K562 (cell line): ENCODE measurements around the gene ZKSCAN7. TPM values are rescaled to one million over a fixed set of nuclear protein-coding genes. Genes with fewer than 3 reads are reported as not detected.
"Not testable (repeated sequence)": the region's sequence is repeated elsewhere in the genome, so short reads cannot be mapped to it uniquely, and the experiment has no call there.

Source experiments
- ATAC-seq: fragments of 200-7000 bp; cut with Tn5 transposase; 3 replicates; pipeline ENCODE4 v1.9.1; 2020; ENCODE audit warnings: moderate library complexity
- BruUV-seq: library from RNA; stranded (reverse); fragments of 400-500 nt; replicated peaks from 2 replicates; lab custom pipeline; 2021; lab: Mats Ljungman, UMichigan
- CTCF ChIA-PET: fragments of 300-600 bp; formaldehyde crosslinking; extraction: SDS; loops from one replicate; lab custom pipeline; 2021; ENCODE audit warnings: low intra/inter-chr PET ratio; lab: Yijun Ruan, JAX
- POLR2A ChIA-PET: fragments of 300-600, 350-650 bp; sonication (Branson Sonifier 250); formaldehyde crosslinking; extraction: SDS; loops from one replicate; lab custom pipeline; 2021; ENCODE audit warnings: antibody characterized with exemption, inconsistent platforms; lab: Yijun Ruan, JAX
- DNase-seq, 4 experiments: peaks; one replicate each; pipeline versions ENCODE4 v3.0.0 to v3.0.0-alpha.2; 2011 to 2018; ENCODE audit warnings: low spot score in 3 of 4, mixed read lengths in 3 of 4; ENCODE audit errors: extremely low read depth in 1 of 4
- FAIRE-seq: peaks from 2 replicates; lab custom pipeline; 2011; peaks lifted over from hg19 to GRCh38; lab: Jason Lieb, UNC
- H2AFZ ChIP-seq: 2 replicates; pipeline ENCODE4 v1.6.0; 2011; ENCODE audit warnings: low read depth, low read length, control low read depth, inconsistent platforms
- H3K27ac ChIP-seq: fragments of 200-600 bp; 3 replicates; pipeline ENCODE4 v1.8.0; 2011; ENCODE audit warnings: low read depth, mild to moderate bottlenecking, control low read depth, inconsistent platforms, low read length, moderate library complexity, mixed read lengths; ENCODE audit errors: extremely low read depth
- H3K27me3 ChIP-seq, 2 experiments: fragments of 300-600 bp in 1 of 2; 2 replicates in 1 of 2; 3 replicates in 1 of 2; pipeline versions ENCODE4 v1.6.0 to v1.8.0; 2011; ENCODE audit warnings: inconsistent platforms in 2 of 2, low read length in 2 of 2, mild to moderate bottlenecking in 1 of 2, mixed read lengths in 1 of 2, moderate library complexity in 1 of 2; ENCODE audit not compliant: control insufficient read depth in 2 of 2, insufficient read depth in 2 of 2
- H3K36me3 ChIP-seq: fragments of 300-600 bp; 3 replicates; pipeline ENCODE4 v1.8.0; 2011; ENCODE audit warnings: mild to moderate bottlenecking, low read length, inconsistent platforms; ENCODE audit not compliant: control insufficient read depth, insufficient read depth
- H3K4me1 ChIP-seq, 2 experiments: fragments of 200-600 bp in 1 of 2; replicated peaks in 1 of 2; 2 replicates in 1 of 2; 3 replicates in 1 of 2; pipeline versions ENCODE4 v1.5.1 to v1.8.0; 2011; ENCODE audit warnings: inconsistent platforms in 2 of 2, low read length in 2 of 2, mild to moderate bottlenecking in 1 of 2, mixed read lengths in 1 of 2, moderate library complexity in 1 of 2; ENCODE audit not compliant: control insufficient read depth in 2 of 2, insufficient read depth in 2 of 2
- H3K4me2 ChIP-seq: 2 replicates; pipeline ENCODE4 v1.6.1; 2011; ENCODE audit warnings: low read length, control low read depth, inconsistent platforms, mixed read lengths; ENCODE audit not compliant: insufficient read depth
- H3K4me3 ChIP-seq: fragments of 200-600 bp; sonication (generic), shearing (Covaris generic); 2 replicates; pipeline ENCODE4 v1.5.1; 2016; ENCODE audit warnings: control low read depth, inconsistent platforms
- H3K79me2 ChIP-seq: fragments of 200-600 bp; 3 replicates; pipeline ENCODE4 v1.8.0; 2011; ENCODE audit warnings: low read length, inconsistent platforms; ENCODE audit not compliant: control insufficient read depth, insufficient read depth
- H3K9ac ChIP-seq, 2 experiments: 2 replicates each; pipeline versions ENCODE4 v1.6.0 to v1.6.1; 2011; ENCODE audit warnings: low read depth in 2 of 2, low read length in 2 of 2, control low read depth in 1 of 2, inconsistent platforms in 1 of 2, mild to moderate bottlenecking in 1 of 2, mixed read lengths in 1 of 2; ENCODE audit not compliant: insufficient read depth in 1 of 2
- H3K9me1 ChIP-seq: one replicate; pipeline ENCODE4 v1.6.0; 2011; ENCODE audit warnings: inconsistent platforms, mild to moderate bottlenecking, low read length, moderate library complexity; ENCODE audit not compliant: control insufficient read depth, insufficient read depth
- H3K9me3 ChIP-seq: replicated peaks from 2 replicates; pipeline ENCODE4 v1.5.1; 2011; ENCODE audit warnings: low read depth, low read length, inconsistent platforms; ENCODE audit not compliant: control insufficient read depth, insufficient read depth
- H4K20me1 ChIP-seq: replicated peaks from 2 replicates; pipeline ENCODE4 v1.6.1; 2011; ENCODE audit warnings: low read length, inconsistent platforms, mixed read lengths; ENCODE audit not compliant: control insufficient read depth, insufficient read depth
- BHLHE40 ChIP-seq: IDR thresholded peaks from 2 replicates; pipeline ENCODE4 v1.6.1; 2011; ENCODE audit warnings: low read length, improper control_type of control experiment
- FOXK2 ChIP-seq, 2 experiments: fragments of 450-650 bp; IDR thresholded peaks in 1 of 2; conservative IDR thresholded peaks in 1 of 2; 2 replicates each; pipeline ENCODE4 v1.6.1; 2016; ENCODE audit warnings: low read depth in 2 of 2, mild to moderate bottlenecking in 1 of 2
- MEIS2 ChIP-seq: fragments of 450-650 bp; IDR thresholded peaks from 2 replicates; pipeline ENCODE4 v1.6.1; 2014; ENCODE audit warnings: mild to moderate bottlenecking; ENCODE audit not compliant: partially characterized antibody
- NONO ChIP-seq, 2 experiments: fragments of 200-400 bp in 1 of 2; fragments of 450-650 bp in 1 of 2; formaldehyde crosslinking in 1 of 2; IDR thresholded peaks; 2 replicates each; pipeline ENCODE4 v1.6.1; 2017; ENCODE audit warnings: low read depth in 2 of 2, mild to moderate bottlenecking in 2 of 2, moderate library complexity in 2 of 2, low read length in 1 of 2
- PBX2 ChIP-seq, 2 experiments: IDR thresholded peaks in 1 of 2; conservative IDR thresholded peaks in 1 of 2; 2 replicates each; pipeline ENCODE4 v1.6.1; 2016; ENCODE audit warnings: low read depth in 2 of 2, mild to moderate bottlenecking in 1 of 2, missing compliant biosample characterization in 1 of 2, missing genetic modification characterization in 1 of 2, moderate library complexity in 1 of 2
- SRSF1 ChIP-seq: fragments of 200-400 bp; formaldehyde crosslinking; IDR thresholded peaks from 2 replicates; pipeline ENCODE4 v1.6.1; 2017; ENCODE audit warnings: mild to moderate bottlenecking, low read depth, low read length, moderate library complexity
- ZNF436 ChIP-seq: fragments of 250-450, 450-650 bp; sonication (Bioruptor Pico); formaldehyde crosslinking; IDR thresholded peaks from 2 replicates; pipeline ENCODE4 v1.7.0; 2020; ENCODE audit warnings: mild to moderate bottlenecking
- whole genome bisulfite sequencing: fragments of 100-300 bp; shearing (Covaris generic); methylation state at CpG from one replicate; pipeline ENCODE4 v1.1.6; 2016; ENCODE audit warnings: low coverage, mixed read lengths; ENCODE audit not compliant: insufficient coverage; ENCODE audit errors: missing lambda C conversion rate; 5-methylcytosine and 5-hydroxymethylcytosine counted together
- in situ Hi-C: fragments of 300-500 bp; cut with MboI; formaldehyde crosslinking; loops from 4 replicates; pipeline ENCODE4 v1.15.0; 2018; ENCODE audit warnings: inconsistent platforms, mixed read lengths
- intact Hi-C: fragments of 100-400 bp; cut with micrococcal nuclease; formaldehyde crosslinking; loops from 2 replicates; pipeline ENCODE4 v1.14.2; 2022
- polyA plus RNA-seq, 8 experiments: library from polyadenylated mRNA; depleted of rRNA in 4 of 8; stranded (reverse) in 5 of 8; unstranded in 3 of 8; fragments of >200 nt; fragmentation: Nextera tagmentation in 2 of 8; fragmentation: Illumina TruSeq in 1 of 8; extraction: Ambion mirVana in 2 of 8; extraction: Trizol in 1 of 8; gene quantifications; 2 replicates each; pipeline versions ENCODE4 v1.2.1 to v1.2.3, GENCODE V29; 2011 to 2014; ENCODE audit warnings: inconsistent platforms in 1 of 8, missing spikeins in 1 of 8
- total RNA-seq, 7 experiments: library from RNA; depleted of rRNA in 6 of 7; stranded (reverse); fragments of >200 nt in 6 of 7; fragmentation: Illumina TruSeq in 2 of 7; extraction: Trizol in 2 of 7; gene quantifications; 2 replicates each; pipeline versions ENCODE4 v1.2.1 to v1.2.3, GENCODE V29; 2011 to 2021; ENCODE audit warnings: low replicate concordance in 1 of 7

ZKSCAN7 gene
- total and polyA plus RNA-seq, 9 of the 15 experiments (the other 6 are each of a cell fraction or from before 2014, with no cell fraction given), result not detected

DNA sequence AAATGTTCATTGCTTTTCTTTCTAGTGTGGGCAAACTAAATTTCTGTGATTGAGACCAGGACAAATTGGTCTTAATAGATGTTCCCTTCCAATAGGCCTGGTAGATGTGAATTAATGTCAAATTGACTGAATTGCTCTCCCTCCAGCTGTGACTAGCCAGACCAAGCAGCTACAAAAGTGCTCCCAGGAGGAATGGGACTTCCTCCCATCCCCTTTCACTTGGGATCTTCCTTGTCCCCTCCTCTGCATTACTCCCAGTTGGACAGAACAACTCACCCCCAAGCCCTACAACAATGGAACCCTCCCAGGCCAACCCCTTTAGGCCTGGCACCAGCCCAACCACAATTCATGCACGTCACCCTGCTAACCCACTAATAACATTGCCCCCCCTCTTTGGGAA, 19.6 kb upstream of the ZKSCAN7 start (continued):
- TF ChIP-seq NONO (IDR thresholded peaks at IDR 0.05; ENCODE audit: low read depth in 2 of 2, low read length in 1 of 2) (no peak), ZNF436 (CRISPR knock-in tag) (no peak), FOXK2 (conservative IDR thresholded peaks at IDR 0.05 in 1 of 2, IDR thresholded peaks at IDR 0.05 in 1 of 2; ENCODE audit: low read depth in 2 of 2) (no peak), SRSF1 (no peak), BHLHE40 (no peak)

DNA sequence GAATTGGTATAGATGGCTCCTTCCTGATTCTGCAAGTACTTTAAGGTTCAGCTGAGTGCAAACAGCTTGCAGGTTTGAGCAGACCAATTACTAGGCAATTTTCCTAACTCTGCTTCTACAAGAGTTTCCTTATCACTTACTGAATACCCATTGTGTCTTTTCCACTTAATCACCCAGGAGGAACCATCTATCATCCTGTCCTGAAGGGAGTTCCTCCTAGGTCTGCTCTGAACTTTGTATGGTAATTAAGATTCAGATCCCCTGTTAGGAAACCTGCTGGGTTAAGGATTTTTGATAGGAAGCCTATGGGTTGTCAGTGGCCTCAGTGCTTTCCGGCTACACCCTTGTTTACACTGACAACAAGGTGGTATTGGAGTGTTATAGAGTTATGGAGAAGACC, 10.2 kb upstream of the ZKSCAN7 start:
- H3K4me2 ChIP-seq; ATAC-seq; H3K4me1 ChIP-seq; H3K4me3 ChIP-seq; H4K20me1 ChIP-seq; intact Hi-C loops; DNase-seq; H3K27ac ChIP-seq; H3K9ac ChIP-seq; H3K27me3 ChIP-seq; H2AFZ ChIP-seq; H3K79me2 ChIP-seq; H3K9me1 ChIP-seq; H3K36me3 ChIP-seq; in situ Hi-C loops; FAIRE-seq; H3K9me3 ChIP-seq; BruUV-seq; TF ChIP-seq PBX2 (CRISPR knock-in tag; IDR thresholded peaks at IDR 0.05; ENCODE audit: low read depth): not testable (repeated sequence)
- CTCF ChIA-PET, result interaction anchor here (0.6 kb wide), 1 partner anchor 186 kb away, joined by 3 read pairs; no protein-coding TSS in a partner anchor
- 0% methylated on average over 1 of the region's 1 CpG for WGBS
- POLR2A ChIA-PET, result interaction anchor here (0.9 kb wide), 1 partner anchor 81 kb away, joined by 3 read pairs; no protein-coding TSS in a partner anchor
- TF ChIP-seq MEIS2 (peak; percentile 72), PBX2 (tag; conservative IDR thresholded peaks at IDR 0.05; ENCODE audit: low read depth) (peak; percentile 38)
